Measurements from ENCODE around the gene GIMAP6. TPM values are rescaled to one million over a fixed set of nuclear protein-coding genes. Genes with fewer than 3 reads are reported as not detected.

GIMAP6 gene
- total and polyA plus RNA-seq, 2 of the 8 experiments (the other 6 are each of a cell fraction or from before 2014, with no cell fraction given), result not detected

DNA sequence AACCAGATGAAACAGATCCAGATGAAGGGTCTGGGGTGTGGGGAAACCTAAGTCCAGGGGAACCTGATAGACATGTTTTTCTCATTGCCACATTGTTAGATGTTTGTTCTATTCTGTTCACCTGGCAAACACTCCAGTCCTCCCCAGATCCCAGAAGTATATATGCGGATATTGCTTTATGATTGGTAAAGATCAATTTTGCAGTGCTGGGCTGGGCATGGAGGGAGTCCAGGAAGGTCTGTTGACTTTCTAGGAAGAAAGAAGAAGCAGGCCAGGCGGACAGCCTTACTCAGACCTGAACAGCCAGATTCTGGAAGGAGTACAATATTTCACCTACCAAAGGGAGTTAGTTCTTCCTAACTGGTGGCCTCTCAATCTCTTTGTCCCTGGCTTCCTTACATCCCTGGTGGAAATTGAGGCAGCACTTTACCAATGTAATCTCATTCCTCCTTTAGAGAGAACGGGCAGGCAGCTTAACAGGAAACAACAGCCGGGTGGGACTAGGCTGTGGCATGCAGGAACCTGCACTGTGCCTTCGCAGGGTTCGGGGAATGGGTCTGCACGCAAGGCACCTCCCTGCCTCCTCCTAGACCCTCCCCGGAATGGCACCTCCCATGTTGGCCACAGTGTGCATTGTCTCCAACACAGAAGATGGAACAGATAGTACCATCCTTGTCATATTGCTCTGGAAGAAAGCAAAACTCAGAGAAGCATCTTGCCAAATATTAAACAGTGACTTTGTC is 930 bp downstream of the GIMAP6 start:
- H3K27me3 ChIP-seq (replicated peaks in 1 of 4; ENCODE audit: control insufficient read depth in 3 of 4, extremely low read depth in 1 of 4, insufficient read depth in 3 of 4, low read length in 3 of 4), result no peaks in the 10 kb centered on the region; a peak in 1 of 7 replicates
- no peak overlapping the region for H4K91ac ChIP-seq (replicated peaks; ENCODE audit: insufficient read length, low read length)
- no peak overlapping the region for H4K5ac ChIP-seq (ENCODE audit: insufficient read length, low read depth, low read length)
- H4K8ac ChIP-seq (ENCODE audit: extremely low read depth, insufficient read depth, low read length), result no peak overlapping the region
- no peak overlapping the region for H3K9ac ChIP-seq (replicated peaks in 1 of 4; ENCODE audit: extremely low read depth in 1 of 4, low read depth in 3 of 4, low read length in 3 of 4)
- H3K4ac ChIP-seq (replicated peaks; ENCODE audit: insufficient read length, low read depth, low read length), result no peak overlapping the region
- H3K79me1 ChIP-seq (ENCODE audit: low read depth, low read length), result no peaks in the 10 kb centered on the region
- no peak overlapping the region for H2AFZ ChIP-seq (ENCODE audit: low read length)
- DNase-seq (ENCODE audit: low read depth in 1 of 2, low spot score in 2 of 2), result no peak
- no peaks in the 10 kb centered on the region for H3K36me3 ChIP-seq (ENCODE audit: control insufficient read depth in 2 of 4, insufficient read depth in 4 of 4, low read length in 3 of 4)
- no peak overlapping the region for H3K4me2 ChIP-seq (ENCODE audit: insufficient read depth in 1 of 2, low read depth in 2 of 2, low read length in 2 of 2)
- H2BK20ac ChIP-seq (ENCODE audit: low read length), result no peak overlapping the region
- no peak overlapping the region for H2AK5ac ChIP-seq (ENCODE audit: low read depth, low read length)
- WGBS, 2 experiments (ENCODE audit: extremely low coverage in 1 of 2, insufficient coverage in 1 of 2, insufficient read length in 1 of 2, insufficient replicate concordance in 2 of 2, low coverage in 1 of 2, low lambda C conversion rate in 2 of 2, missing lambda C conversion rate in 1 of 2), result 81% methylated on average over 8 of the region's 8 CpGs; no CpG with 5 or more reads in 1 of the 2 experiments
- H3K56ac ChIP-seq (replicated peaks; ENCODE audit: insufficient read length, low read depth, low read length), result no peak overlapping the region
- no peaks in the 10 kb centered on the region for H3K4me1 ChIP-seq (replicated peaks in 1 of 4; ENCODE audit: control insufficient read depth in 3 of 4, insufficient read depth in 4 of 4, low read length in 3 of 4)
- no peak overlapping the region for H3K27ac ChIP-seq (ENCODE audit: low read depth, low read length)
- no peak overlapping the region for H3K4me3 ChIP-seq (ENCODE audit: extremely low read depth in 1 of 4, insufficient read depth in 2 of 4, low read depth in 3 of 4, low read length in 4 of 4)
- H3K18ac ChIP-seq (ENCODE audit: extremely low read depth, low read length), result no peak overlapping the region
- no peak for FAIRE-seq
- no peaks in the 10 kb centered on the region for H3K79me2 ChIP-seq (ENCODE audit: control insufficient read depth in 1 of 2, insufficient read depth in 2 of 2, low read length in 2 of 2)
- H2BK120ac ChIP-seq (replicated peaks; ENCODE audit: low read depth, low read length), result no peak overlapping the region
- no peak overlapping the region for H2BK5ac ChIP-seq (ENCODE audit: low read depth, low read length)
- no peak overlapping the region for H2BK12ac ChIP-seq (ENCODE audit: low read depth, low read length)
- H2BK15ac ChIP-seq (ENCODE audit: low read length), result no peak overlapping the region
- no peaks in the 10 kb centered on the region for H4K20me1 ChIP-seq (replicated peaks in 1 of 2; ENCODE audit: control insufficient read depth in 1 of 2, insufficient read depth in 2 of 2, low read length in 2 of 2)
- no peak overlapping the region for H3K14ac ChIP-seq (ENCODE audit: insufficient read length)
- H3K9me3 ChIP-seq (ENCODE audit: insufficient read depth in 2 of 2, low read depth in 1 of 2, low read length in 1 of 2), result no peaks in the 10 kb centered on the region; a peak in 1 of 4 replicates
- no peak overlapping the region for H3K23ac ChIP-seq (ENCODE audit: insufficient read length)
- POLR2A ChIA-PET (ENCODE audit: partially characterized antibody), result interaction anchor here (1.5 kb wide), 1 partner anchor 11 kb away, joined by 3 read pairs; no protein-coding TSS in a partner anchor
- CTCF ChIA-PET (ENCODE audit: partially characterized antibody), result interaction anchor here (0.6 kb wide), 1 partner anchor 189 kb away, joined by 3 read pairs; no protein-coding TSS in a partner anchor
- H3K23me2 ChIP-seq (ENCODE audit: low read depth, low read length), result no peaks in the 10 kb centered on the region; the same call in 1 of the 2 replicates
- TF ChIP-seq GTF2F1 (IDR thresholded peaks at IDR 0.05; ENCODE audit: borderline replicate concordance, low read depth, low read length), result no peak
- TF ChIP-seq ASH2L (IDR thresholded peaks at IDR 0.05; ENCODE audit: low read length), result no peak
- TF ChIP-seq POLR2A (IDR thresholded peaks at IDR 0.05; ENCODE audit: control extremely low read depth in 1 of 2, low read depth in 2 of 2, low read length in 2 of 2), result no peak
- TF ChIP-seq SP1 (IDR thresholded peaks at IDR 0.05; ENCODE audit: low read depth, low read length), result no peak
- TF ChIP-seq POLR2AphosphoS5 (IDR thresholded peaks at IDR 0.05; ENCODE audit: low read depth, low read length), result no peak
- TF ChIP-seq CBX5 (IDR thresholded peaks at IDR 0.05; ENCODE audit: low read depth, low read length), result no peak
- TF ChIP-seq RFX5 (IDR thresholded peaks at IDR 0.05; ENCODE audit: borderline replicate concordance, low read depth, low read length), result no peak
- TF ChIP-seq RBBP5 (IDR thresholded peaks at IDR 0.05; ENCODE audit: borderline replicate concordance, low read depth, low read length), result no peak
- TF ChIP-seq EGR1 (IDR thresholded peaks at IDR 0.05; ENCODE audit: borderline replicate concordance, low read depth, low read length), result no peak
- TF ChIP-seq CREB1 (IDR thresholded peaks at IDR 0.05), result no peak
- TF ChIP-seq EZH2 (IDR thresholded peaks at IDR 0.05; ENCODE audit: low read depth, low read length, severe bottlenecking), result no peak
- TF ChIP-seq KDM4A (IDR thresholded peaks at IDR 0.05; ENCODE audit: low read depth, low read length, severe bottlenecking), result no peak
- no peak for TF ChIP-seq SIRT6 (IDR thresholded peaks at IDR 0.05; ENCODE audit: low read length)
- TF ChIP-seq E2F6 (IDR thresholded peaks at IDR 0.05), result no peak

Data from H1 (cell line).